GM12874 (cell line): ENCODE results near the gene HES7.

Experiments used
- TF ChIP-seq, protein P1 (sequence below): IDR thresholded peaks from 2 replicates; pipeline ENCODE4 v1.5.1; 2011; ENCODE audit warnings: low read depth, mild to moderate bottlenecking, control low read depth, low read length, moderate library complexity; ENCODE audit not compliant: insufficient read depth

Gene HES7

GRCh38 chr17:8162997-8163977 lies 39.4 kb upstream of the HES7 start:
- TF ChIP-seq, protein P1, sequence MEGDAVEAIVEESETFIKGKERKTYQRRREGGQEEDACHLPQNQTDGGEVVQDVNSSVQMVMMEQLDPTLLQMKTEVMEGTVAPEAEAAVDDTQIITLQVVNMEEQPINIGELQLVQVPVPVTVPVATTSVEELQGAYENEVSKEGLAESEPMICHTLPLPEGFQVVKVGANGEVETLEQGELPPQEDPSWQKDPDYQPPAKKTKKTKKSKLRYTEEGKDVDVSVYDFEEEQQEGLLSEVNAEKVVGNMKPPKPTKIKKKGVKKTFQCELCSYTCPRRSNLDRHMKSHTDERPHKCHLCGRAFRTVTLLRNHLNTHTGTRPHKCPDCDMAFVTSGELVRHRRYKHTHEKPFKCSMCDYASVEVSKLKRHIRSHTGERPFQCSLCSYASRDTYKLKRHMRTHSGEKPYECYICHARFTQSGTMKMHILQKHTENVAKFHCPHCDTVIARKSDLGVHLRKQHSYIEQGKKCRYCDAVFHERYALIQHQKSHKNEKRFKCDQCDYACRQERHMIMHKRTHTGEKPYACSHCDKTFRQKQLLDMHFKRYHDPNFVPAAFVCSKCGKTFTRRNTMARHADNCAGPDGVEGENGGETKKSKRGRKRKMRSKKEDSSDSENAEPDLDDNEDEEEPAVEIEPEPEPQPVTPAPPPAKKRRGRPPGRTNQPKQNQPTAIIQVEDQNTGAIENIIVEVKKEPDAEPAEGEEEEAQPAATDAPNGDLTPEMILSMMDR: no peak

GRCh38 chr17:8162233-8162996 lies 38.5 kb upstream of the HES7 start, which contains the start of gene VAMP2:
Gene VAMP2 (minus strand): TSS chr17:8162948. CDS start chr17:8162879, 69 bp downstream.
- TF ChIP-seq, protein P1: no peak

GRCh38 chr17:8161289-8162232 lies 37.7 kb upstream of the HES7 start:
- TF ChIP-seq, protein P1: no peak

DNA sequence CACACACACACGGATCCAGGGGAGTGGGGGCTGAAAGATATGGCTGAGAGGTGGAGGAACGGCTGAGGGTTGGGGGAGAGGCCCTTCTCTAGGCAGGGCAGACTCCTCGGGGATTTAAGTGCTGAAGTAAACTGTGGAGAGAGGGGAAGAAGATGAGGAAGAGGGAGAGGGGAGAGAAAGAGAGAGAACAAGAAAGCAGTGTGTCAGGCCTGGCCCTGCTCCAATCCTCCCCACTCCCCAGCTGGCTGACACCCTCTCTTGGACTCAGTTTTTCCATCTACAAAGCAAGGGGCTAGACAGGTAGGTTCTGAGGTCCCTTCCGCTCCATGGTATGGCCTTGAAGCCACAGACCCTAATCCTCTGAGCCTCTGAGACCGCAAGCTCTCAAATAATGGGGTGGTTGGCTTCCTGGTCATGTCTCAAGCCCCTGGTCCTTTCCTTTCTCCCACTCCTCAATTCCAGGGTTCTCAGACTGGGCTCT lies 36.9 kb upstream of the HES7 start:
- TF ChIP-seq, protein P1: no peak

GRCh38 chr17:8160224-8160577 lies 36.3 kb upstream of the HES7 start:
- TF ChIP-seq, protein P1: no peak

DNA sequence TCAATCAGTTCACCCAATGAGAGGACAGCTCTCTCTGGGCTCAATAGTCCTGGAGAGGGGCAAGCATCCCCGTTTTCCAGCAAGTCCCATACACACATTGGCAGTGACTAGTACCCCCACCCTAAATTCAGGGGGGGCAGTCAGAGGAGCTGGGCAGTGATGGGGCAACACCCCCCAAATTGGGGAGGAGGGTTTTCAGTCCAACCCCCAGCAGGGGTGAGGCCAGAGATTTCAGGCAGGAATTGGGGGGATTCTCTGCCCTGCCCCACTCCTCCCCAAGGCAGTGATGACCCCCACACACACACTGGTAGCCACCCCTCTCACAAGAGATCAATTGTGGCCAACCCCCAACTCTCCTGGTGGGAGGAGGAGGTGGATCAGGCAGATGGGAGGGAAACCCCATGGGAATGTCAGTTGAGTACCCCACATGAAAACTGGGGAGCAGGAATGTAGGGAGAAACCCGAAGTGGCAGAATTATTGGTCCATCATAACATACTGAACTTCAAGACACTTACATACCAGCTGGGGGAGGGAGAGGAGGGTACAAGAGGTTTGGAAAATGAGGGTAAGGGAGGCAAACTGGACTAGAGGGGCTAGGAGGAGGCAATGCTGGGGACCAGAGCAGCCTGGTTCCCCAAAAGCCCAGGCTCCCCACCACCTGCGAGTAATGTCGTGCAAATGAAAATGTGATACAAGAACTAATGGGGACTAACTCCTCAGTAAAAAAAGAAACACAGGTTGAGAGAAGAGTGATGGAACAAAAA lies 35.7 kb upstream of the HES7 start:
- TF ChIP-seq, protein P1: no peak
